Panc1 (cell line): ENCODE data around the gene CHCHD6. TPM values are rescaled to one million over a fixed set of nuclear protein-coding genes. Genes with fewer than 3 reads are reported as not detected.

Experiments used
- ATAC-seq: fragments of 200-7000 bp; cut with Tn5 transposase; 2 replicates; pipeline ENCODE4 v1.9.1; 2020; ENCODE audit warnings: mild to moderate bottlenecking, moderate library complexity
- BruUV-seq: library from RNA; stranded (reverse); fragments of 400-500 nt; replicated peaks from 2 replicates; lab custom pipeline; 2021; lab: Mats Ljungman, UMichigan
- CTCF ChIA-PET: fragments of 300-600 bp; sonication (Branson Sonifier 250); formaldehyde crosslinking; loops from one replicate; lab custom pipeline; 2022; ENCODE audit warnings: antibody characterized with exemption; lab: Charles Lee
- POLR2A ChIA-PET: fragments of 300-600 bp; sonication (Branson Sonifier 250); formaldehyde crosslinking; loops from one replicate; lab custom pipeline; 2022; ENCODE audit warnings: antibody characterized with exemption; lab: Charles Lee
- DNase-seq: peaks from one replicate; pipeline ENCODE4 v3.0.0-alpha.2; 2010; ENCODE audit warnings: low read depth, low spot score
- H3K27ac ChIP-seq: 2 replicates; pipeline ENCODE4 v1.5.1; 2011; ENCODE audit warnings: mild to moderate bottlenecking, low read length, inconsistent platforms
- H3K27me3 ChIP-seq: fragments of 200-500 bp; sonication (Bioruptor generic); 2 replicates; pipeline ENCODE4 v1.6.0; 2014; ENCODE audit warnings: low read length, inconsistent platforms; ENCODE audit not compliant: control insufficient read depth, insufficient read depth
- H3K36me3 ChIP-seq: fragments of 200-500 bp; sonication (Bioruptor generic); 2 replicates; pipeline ENCODE4 v1.5.1; 2014; ENCODE audit warnings: inconsistent platforms, mild to moderate bottlenecking, low read length, moderate library complexity; ENCODE audit not compliant: control insufficient read depth, insufficient read depth
- H3K4me1 ChIP-seq: 2 replicates; pipeline ENCODE4 v1.5.1; 2011; ENCODE audit warnings: inconsistent platforms, mild to moderate bottlenecking, low read length, moderate library complexity; ENCODE audit not compliant: control insufficient read depth, insufficient read depth
- H3K4me3 ChIP-seq, 2 experiments: 2 replicates each; pipeline ENCODE4 v1.5.1; 2011 to 2012; ENCODE audit warnings: low read depth in 2 of 2, low read length in 2 of 2, mild to moderate bottlenecking in 2 of 2, inconsistent platforms in 1 of 2, moderate library complexity in 1 of 2
- H3K9me3 ChIP-seq: fragments of 200-500 bp; sonication (Bioruptor generic); 2 replicates; pipeline ENCODE4 v1.5.1; 2014; ENCODE audit warnings: low read depth, mild to moderate bottlenecking, inconsistent platforms, low read length, moderate library complexity; ENCODE audit not compliant: control insufficient read depth, insufficient read depth
- POLR2AphosphoS5 ChIP-seq: IDR thresholded peaks from 2 replicates; pipeline ENCODE4 v1.6.1; 2012; ENCODE audit warnings: mild to moderate bottlenecking, low read depth, low read length, moderate library complexity
- SIN3A ChIP-seq: IDR thresholded peaks from 2 replicates; pipeline ENCODE4 v1.6.1; 2012; ENCODE audit warnings: low read depth, mild to moderate bottlenecking, low read length, moderate library complexity, borderline replicate concordance; ENCODE audit not compliant: insufficient read depth
- TCF7L2 ChIP-seq: IDR thresholded peaks from 2 replicates; pipeline ENCODE4 v1.6.1; 2011; ENCODE audit warnings: mild to moderate bottlenecking, low read depth, low read length, inconsistent platforms
- in situ Hi-C: cut with HindIII; loops from 2 replicates; pipeline ENCODE4 v1.10.0; 2016; ENCODE audit warnings: low sequenced_read_pairs, low pct_unique_long_range_greater_than_20kb
- intact Hi-C: fragments of 100-400 bp; cut with micrococcal nuclease; formaldehyde crosslinking; loops from one replicate; pipeline ENCODE4 v1.10.0; 2022; ENCODE audit not compliant: unreplicated experiment
- total RNA-seq: library from RNA; stranded (reverse); gene quantifications from one replicate; pipeline ENCODE4 v1.2.1, GENCODE V29; 2021; ENCODE audit not compliant: unreplicated experiment
- TF ChIP-seq, protein P1 (sequence below), 2 experiments: IDR thresholded peaks; 2 replicates each; pipeline ENCODE4 v1.6.1; 2011 to 2012; ENCODE audit warnings: low read depth in 2 of 2, control low read depth in 1 of 2, low read length in 1 of 2, mild to moderate bottlenecking in 1 of 2, moderate library complexity in 1 of 2; ENCODE audit not compliant: insufficient read depth in 1 of 2
- TF ChIP-seq, protein P2 (sequence below): fragments of 450-650 bp; IDR thresholded peaks from 2 replicates; pipeline ENCODE4 v1.5.1; 2017; ENCODE audit warnings: mild to moderate bottlenecking

CHCHD6 gene
- total RNA-seq, 1 experiment from 2014 or later = 31.5 TPM

DNA sequence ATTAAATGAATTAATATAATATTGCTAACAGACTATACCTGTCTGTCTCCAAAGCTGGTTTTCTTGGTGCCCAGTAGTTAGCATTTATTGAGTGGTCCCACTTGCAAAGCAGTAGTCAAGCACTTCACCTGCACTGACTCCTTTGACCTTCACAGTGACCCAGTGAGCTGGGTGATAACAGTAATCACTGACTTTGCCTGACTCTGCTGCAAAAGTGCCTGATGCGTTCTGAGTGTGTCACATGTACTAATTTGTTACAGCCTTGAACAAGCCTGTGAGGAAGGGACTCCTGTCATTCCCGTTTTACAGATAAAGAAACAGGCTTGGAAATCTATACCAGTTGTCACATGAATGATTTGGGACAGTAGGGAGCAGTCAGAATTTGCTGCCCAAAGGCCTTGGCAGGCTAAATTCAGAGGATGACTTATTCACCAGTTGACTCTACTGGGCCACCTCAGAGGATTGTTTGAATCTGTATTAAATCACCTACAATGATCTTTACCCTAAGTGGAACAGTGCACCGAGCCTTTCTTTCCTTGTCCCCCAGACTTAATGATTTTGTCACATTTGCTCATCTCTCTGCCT is 162.2 kb downstream of the CHCHD6 start:
- intact Hi-C loops = no loop called here
- TF ChIP-seq, protein P1, sequence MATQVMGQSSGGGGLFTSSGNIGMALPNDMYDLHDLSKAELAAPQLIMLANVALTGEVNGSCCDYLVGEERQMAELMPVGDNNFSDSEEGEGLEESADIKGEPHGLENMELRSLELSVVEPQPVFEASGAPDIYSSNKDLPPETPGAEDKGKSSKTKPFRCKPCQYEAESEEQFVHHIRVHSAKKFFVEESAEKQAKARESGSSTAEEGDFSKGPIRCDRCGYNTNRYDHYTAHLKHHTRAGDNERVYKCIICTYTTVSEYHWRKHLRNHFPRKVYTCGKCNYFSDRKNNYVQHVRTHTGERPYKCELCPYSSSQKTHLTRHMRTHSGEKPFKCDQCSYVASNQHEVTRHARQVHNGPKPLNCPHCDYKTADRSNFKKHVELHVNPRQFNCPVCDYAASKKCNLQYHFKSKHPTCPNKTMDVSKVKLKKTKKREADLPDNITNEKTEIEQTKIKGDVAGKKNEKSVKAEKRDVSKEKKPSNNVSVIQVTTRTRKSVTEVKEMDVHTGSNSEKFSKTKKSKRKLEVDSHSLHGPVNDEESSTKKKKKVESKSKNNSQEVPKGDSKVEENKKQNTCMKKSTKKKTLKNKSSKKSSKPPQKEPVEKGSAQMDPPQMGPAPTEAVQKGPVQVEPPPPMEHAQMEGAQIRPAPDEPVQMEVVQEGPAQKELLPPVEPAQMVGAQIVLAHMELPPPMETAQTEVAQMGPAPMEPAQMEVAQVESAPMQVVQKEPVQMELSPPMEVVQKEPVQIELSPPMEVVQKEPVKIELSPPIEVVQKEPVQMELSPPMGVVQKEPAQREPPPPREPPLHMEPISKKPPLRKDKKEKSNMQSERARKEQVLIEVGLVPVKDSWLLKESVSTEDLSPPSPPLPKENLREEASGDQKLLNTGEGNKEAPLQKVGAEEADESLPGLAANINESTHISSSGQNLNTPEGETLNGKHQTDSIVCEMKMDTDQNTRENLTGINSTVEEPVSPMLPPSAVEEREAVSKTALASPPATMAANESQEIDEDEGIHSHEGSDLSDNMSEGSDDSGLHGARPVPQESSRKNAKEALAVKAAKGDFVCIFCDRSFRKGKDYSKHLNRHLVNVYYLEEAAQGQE (IDR thresholded peaks at IDR 0.05; ENCODE audit: insufficient read depth in 1 of 2, low read depth in 2 of 2, low read length in 1 of 2) = no peak
- no peak for TF ChIP-seq TCF7L2
- TF ChIP-seq SIN3A = no peak
- TF ChIP-seq, protein P2, sequence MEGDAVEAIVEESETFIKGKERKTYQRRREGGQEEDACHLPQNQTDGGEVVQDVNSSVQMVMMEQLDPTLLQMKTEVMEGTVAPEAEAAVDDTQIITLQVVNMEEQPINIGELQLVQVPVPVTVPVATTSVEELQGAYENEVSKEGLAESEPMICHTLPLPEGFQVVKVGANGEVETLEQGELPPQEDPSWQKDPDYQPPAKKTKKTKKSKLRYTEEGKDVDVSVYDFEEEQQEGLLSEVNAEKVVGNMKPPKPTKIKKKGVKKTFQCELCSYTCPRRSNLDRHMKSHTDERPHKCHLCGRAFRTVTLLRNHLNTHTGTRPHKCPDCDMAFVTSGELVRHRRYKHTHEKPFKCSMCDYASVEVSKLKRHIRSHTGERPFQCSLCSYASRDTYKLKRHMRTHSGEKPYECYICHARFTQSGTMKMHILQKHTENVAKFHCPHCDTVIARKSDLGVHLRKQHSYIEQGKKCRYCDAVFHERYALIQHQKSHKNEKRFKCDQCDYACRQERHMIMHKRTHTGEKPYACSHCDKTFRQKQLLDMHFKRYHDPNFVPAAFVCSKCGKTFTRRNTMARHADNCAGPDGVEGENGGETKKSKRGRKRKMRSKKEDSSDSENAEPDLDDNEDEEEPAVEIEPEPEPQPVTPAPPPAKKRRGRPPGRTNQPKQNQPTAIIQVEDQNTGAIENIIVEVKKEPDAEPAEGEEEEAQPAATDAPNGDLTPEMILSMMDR = no peak
- TF ChIP-seq POLR2AphosphoS5 = no peak
- ChIA-PET POLR2A (no interaction called here), CTCF (no interaction called here)
- Histone ChIP-seq H3K27ac (no peak overlapping the region), H3K4me3 (no peak overlapping the region), H3K36me3 (no peaks in the 10 kb centered on the region), H3K9me3 (no peaks in the 10 kb centered on the region), H3K4me1 (no peaks in the 10 kb centered on the region), H3K27me3 (no peaks in the 10 kb centered on the region)
- BruUV-seq = no TSS peak
- DNase-seq (no peak), ATAC-seq (no peak)
- in situ Hi-C loops = no loop called here

DNA sequence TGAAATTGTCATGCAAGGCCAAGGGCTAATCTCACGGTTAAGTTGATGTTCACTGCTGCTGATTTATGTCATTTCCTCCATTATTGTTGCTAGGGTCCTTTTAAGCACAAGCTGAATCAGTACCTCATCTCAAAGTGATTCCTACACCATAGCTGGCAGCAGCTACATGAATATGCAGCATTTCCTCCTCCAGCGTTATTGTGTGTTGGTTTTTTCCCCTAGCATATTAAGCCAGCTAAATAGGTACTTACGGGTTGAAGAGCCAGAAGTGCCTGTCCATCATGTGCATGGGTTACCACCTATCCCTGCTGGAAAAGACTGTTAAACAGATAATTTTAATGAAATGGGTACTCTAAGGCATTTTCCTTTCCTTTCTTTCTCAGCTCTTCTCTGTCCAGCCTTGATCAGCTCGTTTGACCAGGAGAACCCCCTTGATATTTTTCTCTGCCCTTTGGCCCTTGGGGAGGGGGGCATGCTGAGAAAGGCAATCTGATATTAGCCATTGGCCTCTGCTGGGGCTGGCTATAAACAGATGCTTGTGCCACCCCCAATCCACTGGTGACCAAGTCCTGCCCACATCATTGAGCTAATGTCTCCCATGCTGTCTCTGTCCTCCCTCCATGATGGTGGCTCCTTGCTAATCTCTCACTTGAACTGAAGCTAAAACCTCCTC is 163.3 kb downstream of the CHCHD6 start:
- intact Hi-C loops (no loop called here), in situ Hi-C loops (no loop called here)
- ATAC-seq = no peak
- no peaks in the 10 kb centered on the region for H3K9me3 ChIP-seq
- H3K27ac ChIP-seq = no peak overlapping the region
- POLR2A ChIA-PET = no interaction called here
- no peaks in the 10 kb centered on the region for H3K36me3 ChIP-seq
- H3K4me1 ChIP-seq = no peaks in the 10 kb centered on the region
- H3K27me3 ChIP-seq = no peaks in the 10 kb centered on the region
- no peak for DNase-seq
- no peak overlapping the region for H3K4me3 ChIP-seq
- TF ChIP-seq, protein P1 (IDR thresholded peaks at IDR 0.05; ENCODE audit: insufficient read depth in 1 of 2, low read depth in 2 of 2, low read length in 1 of 2) = no peak
- TF ChIP-seq POLR2AphosphoS5 = no peak
- TF ChIP-seq, protein P2 = no peak
- no peak for TF ChIP-seq TCF7L2
- no peak for TF ChIP-seq SIN3A
- BruUV-seq = no TSS peak
- CTCF ChIA-PET = no interaction called here
